Jurkat, Clone E6-1 (cell line): ENCODE results near the gene OGDHL.

ENCODE experiments used
- DNase-seq: peaks from one replicate; pipeline ENCODE4 v3.0.0-alpha.2; 2011; ENCODE audit warnings: low read depth, low spot score
- H3K4me3 ChIP-seq: 2 replicates; pipeline ENCODE4 v1.5.1; 2011; ENCODE audit warnings: mild to moderate bottlenecking, low read length, control low read depth, moderate library complexity

Gene OGDHL

GRCh38 chr10:49709934-49710333, 52.2 kb downstream of the OGDHL start:
- H3K4me3 ChIP-seq: no peak overlapping the region
- DNase-seq: no peak

DNA sequence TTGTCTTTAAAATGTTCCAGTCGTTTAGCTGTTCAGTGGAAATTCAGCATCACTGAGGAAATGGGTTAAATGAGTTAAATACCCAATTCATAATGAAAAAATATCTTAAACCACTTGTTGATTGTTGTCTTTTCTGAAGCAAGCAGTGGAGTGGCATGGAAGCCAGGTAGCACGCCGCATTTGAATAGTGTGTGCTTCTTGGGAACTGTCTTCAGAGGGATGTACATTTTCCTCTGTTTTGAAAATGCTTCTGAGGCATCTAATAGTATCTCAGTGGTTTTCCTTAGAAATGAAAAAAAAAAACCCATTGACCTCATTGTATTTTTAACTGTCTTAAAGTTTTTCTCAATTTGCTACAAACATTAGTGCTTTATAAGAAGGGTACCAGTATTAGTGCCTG, 54.5 kb downstream of the OGDHL start:
- no peak for DNase-seq
- no peak overlapping the region for H3K4me3 ChIP-seq

GRCh38 chr10:49700997-49701396, 61.1 kb downstream of the OGDHL start:
- DNase-seq: no peak
- H3K4me3 ChIP-seq: no peak overlapping the region

GRCh38 chr10:49700211-49700610, 61.9 kb downstream of the OGDHL start:
- no peak for DNase-seq
- no peak overlapping the region for H3K4me3 ChIP-seq

GRCh38 chr10:49698679-49699078, 63.4 kb downstream of the OGDHL start:
- no peak for DNase-seq
- no peak overlapping the region for H3K4me3 ChIP-seq

GRCh38 chr10:49696311-49696710, 65.8 kb downstream of the OGDHL start:
- no peak overlapping the region for H3K4me3 ChIP-seq
- DNase-seq: no peak

DNA sequence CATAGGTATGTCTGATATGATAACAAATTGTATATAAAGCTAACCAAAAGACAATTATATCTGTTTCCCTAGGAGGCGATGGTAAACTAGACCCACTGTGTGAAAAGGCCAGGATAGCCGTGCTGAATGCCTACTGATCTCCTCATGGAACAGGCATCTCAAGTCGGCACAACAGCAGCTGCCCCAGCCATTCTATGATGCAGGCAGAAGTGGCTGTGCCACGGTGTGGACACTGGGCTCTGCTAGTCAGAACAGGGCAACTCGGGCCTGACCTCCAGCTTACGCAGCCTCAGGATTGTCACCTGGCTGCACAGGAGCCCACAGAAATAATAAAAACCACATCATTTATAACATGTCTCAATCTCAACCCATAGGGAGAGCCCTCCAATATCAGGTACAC, 67.7 kb downstream of the OGDHL start:
- H3K4me3 ChIP-seq: no peak overlapping the region
- DNase-seq: no peak

GRCh38 chr10:49691588-49691987, 70.5 kb downstream of the OGDHL start:
- DNase-seq: no peak
- no peak overlapping the region for H3K4me3 ChIP-seq

GRCh38 chr10:49690698-49691356, 71.3 kb downstream of the OGDHL start:
- DNase-seq: no peak
- no peak overlapping the region for H3K4me3 ChIP-seq

GRCh38 chr10:49689882-49690510, 72.1 kb downstream of the OGDHL start:
- H3K4me3 ChIP-seq: no peak overlapping the region
- no peak for DNase-seq

- H3K4me3 ChIP-seq: no peak overlapping the region
- DNase-seq: no peak
Observed at GRCh38 chr10:49688920-49689319, 73.2 kb downstream of the OGDHL start.

DNA sequence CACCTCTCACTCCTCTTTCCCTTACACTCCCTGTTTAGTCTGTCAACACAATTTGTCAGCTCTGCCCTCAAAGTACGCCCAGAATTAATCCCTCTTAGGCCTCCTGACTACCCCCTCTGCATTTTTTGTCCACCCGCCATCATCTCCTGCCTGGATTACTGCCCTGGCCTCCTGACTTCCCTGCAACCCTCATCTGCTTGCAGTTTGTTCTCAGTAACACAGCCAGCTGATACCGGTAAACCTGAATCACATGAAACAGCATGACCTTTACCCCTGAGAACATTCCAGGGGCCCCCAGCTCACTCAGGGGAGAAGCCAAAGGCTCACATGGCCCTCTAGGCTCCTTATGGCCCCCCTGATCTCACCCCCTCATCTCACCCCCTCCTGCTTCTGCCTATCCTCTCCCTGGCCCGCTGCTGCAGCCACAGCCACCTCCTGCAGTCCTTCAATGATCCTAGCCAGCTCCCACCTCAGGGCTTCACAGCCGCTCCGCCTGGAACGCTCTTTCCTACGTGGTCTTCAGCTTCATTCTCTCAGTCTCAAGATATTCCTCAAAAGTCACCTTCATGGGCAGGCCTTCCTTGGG, 73.8 kb downstream of the OGDHL start:
- no peak for DNase-seq

DNA sequence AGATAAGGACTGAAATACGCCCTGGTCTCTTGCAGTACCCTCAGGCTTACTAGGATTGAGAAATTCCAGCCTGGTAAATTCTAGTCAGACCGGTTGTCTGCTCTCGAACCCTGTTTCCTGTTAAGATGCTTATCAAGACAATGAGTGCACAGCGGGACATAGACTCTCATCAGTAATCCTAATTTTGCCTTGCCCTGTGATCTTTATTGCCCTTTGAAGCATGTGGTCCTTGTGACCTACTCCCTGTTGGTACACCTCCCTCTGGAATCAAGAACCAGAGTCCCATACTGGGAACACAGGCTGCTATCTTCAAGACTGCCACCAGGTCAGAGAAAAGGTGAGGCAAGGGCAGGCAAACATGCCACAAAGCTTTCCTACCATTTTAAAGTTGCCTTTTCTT, 75.5 kb downstream of the OGDHL start:
- DNase-seq: no peak
- no peak overlapping the region for H3K4me3 ChIP-seq

More for the DNA sequence above, 73.8 kb downstream of the OGDHL start:
- no peak overlapping the region for H3K4me3 ChIP-seq
